ENCODE data around the gene ANKRD13B.

Gene ANKRD13B

GRCh38 chr17:29591737-29592608, 959 bp upstream of the ANKRD13B start (continued):
- TF ChIP-seq ZNF23 (tag by site-specific recombination; IDR thresholded peaks at IDR 0.05; ENCODE audit: borderline replicate concordance): no peak
- no peak for TF ChIP-seq ZNF248 (tag by site-specific recombination; IDR thresholded peaks at IDR 0.05)
- peak; percentile 92 for TF ChIP-seq SP7 (tag by site-specific recombination; IDR thresholded peaks at IDR 0.05)
- TF ChIP-seq ZNF677 (tag by site-specific recombination; IDR thresholded peaks at IDR 0.05): no peak
- TF ChIP-seq FEZF1 (tag by site-specific recombination; IDR thresholded peaks at IDR 0.05): peak; percentile 77
- peak; percentile 100 for TF ChIP-seq ZNF341 (tag by site-specific recombination; IDR thresholded peaks at IDR 0.05; ENCODE audit: low read depth)
- TF ChIP-seq ZSCAN5A (tag by site-specific recombination; IDR thresholded peaks at IDR 0.05): no peak
- no peak for TF ChIP-seq ZNF473 (tag by site-specific recombination; IDR thresholded peaks at IDR 0.05)
- TF ChIP-seq HOXA7 (CRISPR knock-in tag; IDR thresholded peaks at IDR 0.05; ENCODE audit: borderline replicate concordance): no peak
- peak; percentile 85 for TF ChIP-seq ZNF654 (tag by site-specific recombination; IDR thresholded peaks at IDR 0.05; ENCODE audit: low read depth)
- TF ChIP-seq ZNF350 (tag by site-specific recombination; IDR thresholded peaks at IDR 0.05): no peak
- TF ChIP-seq ZNF18 (tag by site-specific recombination; IDR thresholded peaks at IDR 0.05): peak; percentile 45; the same call in 1 of the 2 replicates
- 0 out of 2 replicates have a peak, but pooled peaks have one; percentile 7 for TF ChIP-seq ZNF10 (tag by site-specific recombination; IDR thresholded peaks at IDR 0.05)
- no peak for TF ChIP-seq ZNF585B (tag by site-specific recombination; IDR thresholded peaks at IDR 0.05)
- TF ChIP-seq TCF7L2 (IDR thresholded peaks at IDR 0.05; ENCODE audit: borderline replicate concordance, low read depth, low read length): no peak
- TF ChIP-seq INSM2 (tag by site-specific recombination; IDR thresholded peaks at IDR 0.05): peak; percentile 65; the same call in 1 of the 2 replicates
- TF ChIP-seq ZNF558 (tag by site-specific recombination; IDR thresholded peaks at IDR 0.05): no peak
- TF ChIP-seq, protein P1, sequence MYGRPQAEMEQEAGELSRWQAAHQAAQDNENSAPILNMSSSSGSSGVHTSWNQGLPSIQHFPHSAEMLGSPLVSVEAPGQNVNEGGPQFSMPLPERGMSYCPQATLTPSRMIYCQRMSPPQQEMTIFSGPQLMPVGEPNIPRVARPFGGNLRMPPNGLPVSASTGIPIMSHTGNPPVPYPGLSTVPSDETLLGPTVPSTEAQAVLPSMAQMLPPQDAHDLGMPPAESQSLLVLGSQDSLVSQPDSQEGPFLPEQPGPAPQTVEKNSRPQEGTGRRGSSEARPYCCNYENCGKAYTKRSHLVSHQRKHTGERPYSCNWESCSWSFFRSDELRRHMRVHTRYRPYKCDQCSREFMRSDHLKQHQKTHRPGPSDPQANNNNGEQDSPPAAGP (tag by site-specific recombination; IDR thresholded peaks at IDR 0.05): peak; percentile 88
- peak; percentile 82 for TF ChIP-seq SP3 (tag by site-specific recombination; IDR thresholded peaks at IDR 0.05)
- no peak for TF ChIP-seq ZNF792 (tag by site-specific recombination; IDR thresholded peaks at IDR 0.05)
- no peak for TF ChIP-seq ZNF707 (tag by site-specific recombination; IDR thresholded peaks at IDR 0.05)
- TF ChIP-seq ZBTB20 (tag by site-specific recombination; IDR thresholded peaks at IDR 0.05): peak; percentile 98
- peak; percentile 98 for TF ChIP-seq IKZF3 (tag by site-specific recombination; IDR thresholded peaks at IDR 0.05)
- no peak for TF ChIP-seq SALL2 (tag by site-specific recombination; IDR thresholded peaks at IDR 0.05; ENCODE audit: borderline replicate concordance)
- no peak for TF ChIP-seq MEIS1 (CRISPR knock-in tag; IDR thresholded peaks at IDR 0.05; ENCODE audit: borderline replicate concordance)
- no peak for TF ChIP-seq ZNF624 (tag by site-specific recombination; IDR thresholded peaks at IDR 0.05)
- no peak for TF ChIP-seq ELK4 (IDR thresholded peaks at IDR 0.05; ENCODE audit: borderline replicate concordance, low read depth, low read length)
- TF ChIP-seq, protein P2, sequence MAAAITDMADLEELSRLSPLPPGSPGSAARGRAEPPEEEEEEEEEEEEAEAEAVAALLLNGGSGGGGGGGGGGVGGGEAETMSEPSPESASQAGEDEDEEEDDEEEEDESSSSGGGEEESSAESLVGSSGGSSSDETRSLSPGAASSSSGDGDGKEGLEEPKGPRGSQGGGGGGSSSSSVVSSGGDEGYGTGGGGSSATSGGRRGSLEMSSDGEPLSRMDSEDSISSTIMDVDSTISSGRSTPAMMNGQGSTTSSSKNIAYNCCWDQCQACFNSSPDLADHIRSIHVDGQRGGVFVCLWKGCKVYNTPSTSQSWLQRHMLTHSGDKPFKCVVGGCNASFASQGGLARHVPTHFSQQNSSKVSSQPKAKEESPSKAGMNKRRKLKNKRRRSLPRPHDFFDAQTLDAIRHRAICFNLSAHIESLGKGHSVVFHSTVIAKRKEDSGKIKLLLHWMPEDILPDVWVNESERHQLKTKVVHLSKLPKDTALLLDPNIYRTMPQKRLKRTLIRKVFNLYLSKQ (tag by site-specific recombination; IDR thresholded peaks at IDR 0.05; ENCODE audit: borderline replicate concordance): no peak
- TF ChIP-seq ZNF362 (tag by site-specific recombination; IDR thresholded peaks at IDR 0.05): no peak
- no peak for TF ChIP-seq ZNF416 (tag by site-specific recombination; IDR thresholded peaks at IDR 0.05)
- TF ChIP-seq ZNF561 (tag by site-specific recombination; IDR thresholded peaks at IDR 0.05; ENCODE audit: borderline replicate concordance): peak; percentile 77; the same call in 1 of the 2 replicates
